CD4-positive, alpha-beta T cell treated with Interleukin-6 for 4 hours (primary cell): ENCODE measurements around the gene ZNF230.

Experiments used
- DNase-seq: peaks from one replicate; pipeline ENCODE4 v3.0.0-alpha.2; 2020; ENCODE audit warnings: mixed read lengths

ZNF230 gene

DNA sequence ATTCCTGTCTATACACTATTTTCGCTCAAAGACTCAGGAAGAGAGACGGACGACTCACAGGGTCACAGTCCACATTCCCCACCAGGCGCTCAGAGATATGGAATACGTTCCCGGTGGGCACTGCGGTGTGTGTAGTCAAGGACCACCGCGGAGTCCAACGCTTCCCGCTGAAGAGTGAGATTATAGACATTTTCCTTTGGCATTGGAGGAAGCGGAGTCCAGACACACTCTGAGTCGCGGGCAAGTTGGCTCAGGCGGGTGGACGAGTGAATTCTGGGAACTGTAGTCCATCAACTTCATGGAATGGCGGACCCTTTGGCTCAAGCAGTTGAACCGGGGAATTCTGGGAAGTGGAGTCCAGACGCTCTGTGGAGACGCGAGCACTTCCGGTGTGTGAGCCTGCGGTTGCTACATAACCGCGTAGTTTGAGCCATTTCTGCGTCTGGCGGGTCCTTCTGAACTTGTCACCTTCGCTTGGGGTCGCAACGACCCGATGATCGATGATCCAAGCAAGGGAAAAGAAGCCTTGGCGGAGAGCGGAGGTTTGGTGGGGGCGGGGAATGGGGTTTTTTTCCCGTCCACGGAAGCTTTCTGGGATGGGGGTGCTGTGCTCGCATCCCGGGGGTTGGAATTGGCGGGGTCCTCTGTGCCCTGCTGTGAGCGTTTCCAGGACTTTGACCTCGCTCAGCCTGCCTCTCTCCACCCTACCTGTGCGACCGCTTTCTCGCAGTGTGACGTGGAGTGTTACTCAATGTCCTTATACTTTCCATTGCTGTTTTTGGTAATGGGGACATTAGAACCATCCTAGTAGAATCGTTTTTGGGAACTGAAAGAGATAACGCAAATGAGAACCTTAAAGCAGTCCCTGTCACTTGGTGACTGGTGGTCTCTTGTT is at the start of gene ZNF230:
Gene ZNF230 (plus strand): TSS at position 392 of the 895 bp plus-strand sequence. CDS start 4,122 bp downstream, outside the sequence.
- peak; percentile 86 for DNase-seq

DNA sequence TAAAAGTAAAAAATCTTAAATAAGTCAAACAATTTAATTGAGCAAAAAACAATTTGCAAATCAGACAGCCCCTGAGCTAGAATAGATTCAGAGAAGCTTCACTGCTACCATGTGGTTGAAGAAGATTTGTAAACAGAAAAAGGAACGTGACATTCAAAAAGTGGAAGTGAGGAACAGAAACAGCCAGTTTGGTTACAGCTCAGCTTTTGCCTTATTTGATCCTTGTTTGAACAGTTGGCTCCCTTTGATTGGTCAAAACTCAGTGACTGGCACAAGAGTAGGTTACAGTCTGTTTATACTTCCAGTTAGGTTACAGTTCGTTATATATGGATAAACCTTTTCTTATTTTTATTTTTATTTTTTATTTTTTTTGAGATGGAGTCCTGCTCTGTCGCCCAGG is 45.9 kb upstream of the ZNF230 start:
- DNase-seq: no peak

DNA sequence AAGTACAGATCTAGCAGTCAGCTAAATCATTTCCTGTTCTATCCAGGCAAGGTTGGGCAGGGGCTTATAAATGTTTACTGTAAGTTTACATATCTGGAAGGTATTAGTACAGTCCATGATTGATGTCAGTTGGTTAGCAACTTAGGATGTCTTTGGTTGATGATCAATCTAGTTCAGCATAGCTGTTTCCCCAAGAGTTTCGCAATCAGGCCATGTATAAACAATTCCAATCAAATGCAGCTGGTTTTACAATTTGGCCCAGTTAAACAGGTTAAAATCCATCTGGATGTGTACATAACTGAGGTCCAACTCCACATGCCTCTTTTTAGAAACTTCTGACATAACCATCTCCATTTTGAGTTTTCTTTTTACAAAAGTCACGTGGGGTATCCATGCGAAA is 44.9 kb upstream of the ZNF230 start:
- no peak for DNase-seq

DNA sequence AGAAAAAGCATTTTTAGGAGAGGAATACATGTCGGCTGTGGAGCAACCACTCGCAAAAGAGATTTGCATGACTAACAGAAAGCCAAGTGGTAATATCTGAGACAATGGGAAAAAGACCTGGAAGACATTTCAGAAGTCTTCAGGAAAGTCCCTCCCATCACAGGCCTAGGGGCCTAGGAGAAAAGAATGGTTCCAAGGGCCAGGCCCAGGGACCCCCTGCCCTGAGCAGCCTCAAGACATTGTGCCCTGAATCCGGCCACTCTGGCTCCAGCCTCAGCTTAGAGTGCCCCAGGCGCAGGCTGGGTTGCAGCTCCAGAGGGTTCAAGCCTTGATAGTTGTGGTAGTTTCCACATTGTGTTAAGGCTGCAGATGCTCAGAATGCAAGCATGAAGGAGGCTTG is 42.3 kb upstream of the ZNF230 start:
- no peak for DNase-seq

DNA sequence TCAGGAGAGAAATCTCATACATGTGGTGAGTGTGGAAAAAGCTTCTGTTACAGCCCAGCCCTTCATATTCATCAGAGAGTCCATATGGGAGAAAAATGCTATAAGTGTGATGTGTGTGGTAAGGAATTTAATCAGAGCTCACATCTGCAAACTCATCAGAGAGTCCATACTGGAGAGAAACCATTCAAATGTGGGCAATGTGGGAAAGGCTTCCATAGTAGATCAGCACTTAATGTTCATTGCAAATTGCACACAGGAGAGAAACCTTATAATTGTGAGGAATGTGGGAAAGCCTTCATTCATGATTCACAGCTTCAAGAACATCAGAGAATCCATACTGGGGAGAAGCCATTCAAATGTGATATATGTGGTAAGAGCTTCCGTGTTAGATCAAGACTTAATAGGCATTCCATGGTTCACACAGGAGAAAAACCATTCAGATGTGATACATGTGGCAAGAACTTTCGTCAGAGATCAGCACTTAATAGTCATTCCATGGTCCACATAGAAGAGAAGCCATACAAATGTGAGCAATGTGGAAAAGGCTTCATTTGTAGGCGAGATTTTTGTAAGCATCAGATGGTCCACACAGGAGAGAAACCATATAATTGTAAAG is 36.6 kb upstream of the ZNF230 start:
- no peak for DNase-seq

DNA sequence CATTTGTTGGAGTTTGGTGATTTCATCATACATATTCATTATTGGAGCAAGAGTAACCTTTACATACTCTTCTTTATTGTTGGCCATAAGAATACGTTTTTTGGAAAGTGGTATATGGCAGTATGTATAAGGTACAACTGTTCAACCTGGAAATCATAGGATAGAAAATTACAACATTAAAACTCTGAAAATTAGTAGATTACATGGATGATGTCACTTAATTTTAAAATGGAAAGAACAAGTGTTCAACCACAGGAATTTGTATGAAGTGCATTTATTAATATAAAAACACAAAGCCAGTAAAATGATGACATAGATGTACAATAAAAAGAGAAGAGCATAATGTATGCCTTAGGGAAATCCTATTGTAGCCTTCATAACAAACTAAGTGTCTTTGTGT is 26.0 kb upstream of the ZNF230 start:
- DNase-seq: no peak

DNA sequence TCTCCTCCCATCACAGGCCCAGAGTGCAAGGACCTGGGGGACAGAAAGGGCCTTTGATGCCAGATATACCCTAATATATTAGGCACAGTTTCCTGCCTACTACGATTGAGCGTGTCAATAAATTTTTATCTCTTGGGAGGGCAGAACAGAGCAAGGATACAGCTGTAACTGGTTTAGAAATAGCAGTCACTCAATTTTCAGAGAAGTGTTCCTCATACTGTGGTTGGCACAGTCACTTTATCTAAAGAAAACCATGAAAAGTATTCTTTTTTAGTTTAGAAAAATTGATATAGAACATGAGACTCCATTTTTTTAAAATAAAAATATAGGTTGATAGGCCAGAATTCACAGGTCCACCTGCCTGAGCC is 19.2 kb upstream of the ZNF230 start:
- no peak for DNase-seq

DNA sequence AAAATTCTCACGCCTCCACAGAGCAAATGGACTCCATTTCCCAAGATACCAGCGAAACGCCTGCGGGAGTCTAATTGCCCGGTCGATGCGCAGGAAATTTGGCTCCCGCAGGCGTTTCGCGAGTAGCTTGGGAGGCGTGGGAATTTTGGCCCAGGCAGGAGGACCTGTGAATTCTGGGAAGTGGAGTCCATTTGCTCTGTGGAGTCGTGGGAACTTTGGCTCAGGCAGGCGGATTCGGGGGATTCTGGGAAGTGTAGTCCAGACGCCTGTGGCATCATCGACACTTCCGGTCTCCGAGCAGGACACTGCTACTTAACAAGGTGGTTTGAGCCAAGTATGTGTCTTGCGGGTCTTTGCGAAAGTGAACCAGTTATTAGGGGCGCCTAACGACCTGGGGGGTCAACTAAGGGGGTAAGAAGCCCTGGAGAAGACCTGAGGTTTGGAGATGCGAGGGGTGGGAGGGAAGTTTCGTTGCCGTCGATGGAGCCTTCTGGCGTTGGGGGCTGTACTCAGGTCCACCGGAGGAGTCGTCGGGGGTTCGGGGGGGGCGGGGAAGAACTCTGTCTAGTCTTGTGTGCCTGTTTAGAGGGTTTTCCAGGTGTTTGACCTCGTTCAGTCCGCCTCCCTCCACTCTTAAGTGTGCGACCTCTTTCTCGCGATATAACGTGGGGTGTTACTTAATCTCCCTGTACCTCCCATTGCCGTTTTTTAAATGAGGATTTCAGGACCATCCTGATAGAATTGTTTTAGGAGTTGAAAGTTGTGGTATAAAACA is 18.7 kb upstream of the ZNF230 start, which contains the start of gene ZNF155:
Gene ZNF155 (plus strand): TSS at position 277 of the 775 bp plus-strand sequence. CDS start 4,356 bp downstream, outside the sequence.
- peak; percentile 77 for DNase-seq

DNA sequence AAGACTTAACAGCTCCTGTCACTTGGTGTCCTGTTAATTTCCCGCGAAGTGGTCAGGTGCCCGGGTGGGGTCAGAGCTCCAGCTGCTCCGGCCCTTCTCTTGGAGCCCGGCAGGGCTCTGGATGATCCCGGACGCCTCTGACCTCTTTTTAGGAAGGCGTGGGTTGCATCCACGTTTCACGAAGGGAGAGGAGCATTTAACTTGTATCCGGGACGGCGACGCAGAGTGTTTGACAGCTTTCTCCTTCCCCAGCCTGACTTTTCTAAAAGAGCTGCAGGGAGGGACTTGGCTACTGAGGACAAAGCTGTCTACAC is 18.1 kb upstream of the ZNF230 start:
- peak; percentile 10 for DNase-seq

DNA sequence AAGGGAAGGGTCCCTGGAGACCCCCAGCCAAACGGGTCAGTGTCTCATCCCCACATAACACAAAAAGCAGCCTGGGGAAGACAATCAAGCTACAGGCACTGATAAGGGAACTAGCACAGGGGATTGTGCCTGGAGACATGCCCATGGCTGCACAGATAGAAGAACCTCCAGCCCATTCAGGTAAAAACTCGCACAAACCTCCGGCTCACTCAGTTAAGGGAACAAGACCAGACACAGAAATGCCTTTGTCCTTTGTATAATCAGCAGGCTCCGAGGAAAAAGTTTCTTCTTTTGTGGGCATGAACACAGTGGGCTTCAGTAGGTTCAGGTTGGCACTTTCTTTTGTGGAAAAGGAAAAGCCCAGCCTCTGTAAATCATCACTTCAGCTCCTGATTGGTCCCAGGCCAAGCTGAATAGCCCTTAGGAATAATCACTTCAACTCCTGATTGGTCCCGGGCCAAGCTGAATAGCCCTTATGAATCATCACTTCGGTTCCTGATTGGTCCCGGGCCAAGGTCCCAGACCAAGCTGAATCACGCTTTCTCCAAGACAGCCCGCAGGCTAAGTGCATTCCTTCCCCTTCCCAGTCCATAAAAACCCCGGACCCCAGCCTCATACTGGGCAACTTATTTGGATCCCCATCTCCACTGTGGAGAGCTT is 5.0 kb upstream of the ZNF230 start:
- no peak for DNase-seq

DNA sequence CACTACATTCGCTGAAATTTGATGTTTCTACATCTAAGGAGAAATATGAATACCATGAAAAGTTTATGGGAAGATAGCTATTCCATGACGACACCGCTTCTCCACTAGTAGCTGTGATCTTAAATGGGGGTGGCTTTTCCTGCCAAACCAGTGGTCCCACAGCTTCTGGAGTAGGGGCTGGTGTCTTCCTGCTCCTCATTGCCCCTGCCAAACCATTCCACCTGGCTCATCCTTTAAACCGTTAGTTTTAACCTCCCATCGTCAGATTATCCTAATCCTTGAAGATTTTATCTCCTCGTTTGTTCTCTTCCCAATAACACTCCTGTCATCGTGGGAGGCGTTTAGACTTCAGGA is 568 bp upstream of the ZNF230 start:
- no peak for DNase-seq

DNA sequence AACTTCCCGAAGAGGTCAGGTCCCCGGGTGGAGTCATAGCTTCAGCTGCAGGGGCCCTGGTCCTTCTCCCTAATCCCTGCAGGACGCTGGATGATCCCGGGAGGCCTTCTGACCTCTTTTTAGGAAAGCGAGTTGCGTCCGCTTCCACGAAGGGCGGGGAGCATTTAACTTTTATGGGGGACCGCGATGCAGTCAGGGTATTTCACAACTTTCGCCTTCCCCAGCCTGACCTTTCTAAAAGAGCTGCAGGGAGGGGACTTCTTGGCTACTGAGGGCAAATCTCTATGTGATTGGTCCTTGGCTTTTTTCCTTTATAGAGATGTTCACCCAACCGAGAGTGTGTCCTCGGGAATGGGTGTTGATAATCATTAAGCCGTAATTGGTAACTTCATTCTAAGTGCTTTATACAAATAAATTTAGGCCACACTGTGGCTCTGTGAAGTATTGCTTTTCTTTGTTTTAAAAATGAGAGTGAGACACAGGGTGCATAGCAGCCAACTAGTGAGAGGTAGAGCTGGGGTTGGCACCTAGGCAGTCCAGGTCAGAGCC is 778 bp downstream of the ZNF230 start:
- DNase-seq: no peak

DNA sequence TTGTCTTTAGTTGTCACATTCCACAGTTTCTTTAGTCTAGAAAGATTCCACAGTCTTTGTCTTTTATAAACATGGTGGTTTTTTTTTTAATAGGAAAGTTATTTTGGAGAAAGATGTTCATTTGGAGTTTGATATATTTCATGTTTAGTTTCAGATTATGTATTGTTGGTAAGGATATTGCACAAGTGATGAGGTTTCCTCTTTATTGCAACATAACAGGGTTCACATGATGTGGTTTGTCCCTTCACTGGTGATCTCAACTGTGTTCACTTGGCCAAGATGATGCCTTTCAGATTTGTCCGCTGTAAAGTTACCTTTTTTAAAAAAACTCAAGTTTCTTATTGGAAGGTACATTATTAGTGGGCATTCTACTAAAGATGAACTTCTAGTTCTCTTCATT is 3.2 kb downstream of the ZNF230 start:
- DNase-seq: no peak

DNA sequence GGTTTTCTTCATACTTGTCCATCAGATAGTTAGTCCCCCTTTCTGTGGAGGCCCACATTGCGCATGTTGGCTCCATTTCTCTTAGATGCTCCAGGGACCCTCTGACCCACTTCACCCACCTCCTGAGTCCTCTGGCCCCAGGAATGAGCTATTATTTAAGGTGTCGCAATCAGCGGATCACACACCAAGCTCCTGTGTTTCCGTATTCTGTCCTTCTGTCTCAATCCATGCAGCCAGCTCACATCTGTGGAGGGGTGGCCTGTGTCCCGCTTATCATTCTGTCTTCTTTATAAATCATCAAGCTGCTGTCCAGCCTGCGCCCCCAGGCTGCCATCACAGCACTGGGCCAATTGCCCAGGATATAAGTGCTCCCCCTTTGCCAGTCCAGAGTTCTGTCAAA is 4.7 kb downstream of the ZNF230 start:
- DNase-seq: no peak

DNA sequence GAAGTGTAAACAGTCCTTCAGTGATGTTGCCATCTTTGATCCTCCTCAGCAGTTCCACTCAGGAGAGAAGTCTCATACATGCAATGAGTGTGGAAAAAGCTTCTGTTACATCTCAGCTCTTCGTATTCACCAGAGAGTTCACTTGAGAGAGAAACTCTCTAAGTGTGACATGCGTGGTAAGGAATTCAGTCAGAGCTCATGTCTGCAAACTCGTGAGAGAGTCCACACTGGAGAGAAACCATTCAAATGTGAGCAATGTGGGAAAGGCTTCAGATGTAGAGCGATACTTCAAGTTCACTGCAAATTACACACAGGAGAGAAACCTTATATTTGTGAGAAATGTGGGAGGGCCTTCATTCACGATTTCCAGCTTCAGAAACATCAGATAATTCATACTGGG is 7.7 kb downstream of the ZNF230 start:
- no peak for DNase-seq

DNA sequence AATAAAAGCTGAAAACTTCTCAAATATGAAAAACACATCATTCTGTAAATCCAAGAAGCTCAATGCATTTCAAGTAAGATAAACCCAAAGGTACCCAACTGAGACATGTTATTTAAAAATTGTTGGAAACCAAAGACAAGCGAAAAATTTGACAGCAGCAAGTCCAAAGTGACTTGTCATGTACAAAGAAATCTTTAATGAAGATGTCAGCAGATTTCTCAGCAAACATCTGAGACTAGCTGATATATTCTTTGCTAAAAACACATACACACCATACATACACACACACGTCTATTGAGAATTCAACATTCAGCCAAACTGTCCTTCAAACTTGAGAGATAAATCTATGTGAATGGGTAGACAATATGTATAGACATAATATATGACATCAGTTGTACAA is 16.7 kb downstream of the ZNF230 start:
- no peak for DNase-seq

DNA sequence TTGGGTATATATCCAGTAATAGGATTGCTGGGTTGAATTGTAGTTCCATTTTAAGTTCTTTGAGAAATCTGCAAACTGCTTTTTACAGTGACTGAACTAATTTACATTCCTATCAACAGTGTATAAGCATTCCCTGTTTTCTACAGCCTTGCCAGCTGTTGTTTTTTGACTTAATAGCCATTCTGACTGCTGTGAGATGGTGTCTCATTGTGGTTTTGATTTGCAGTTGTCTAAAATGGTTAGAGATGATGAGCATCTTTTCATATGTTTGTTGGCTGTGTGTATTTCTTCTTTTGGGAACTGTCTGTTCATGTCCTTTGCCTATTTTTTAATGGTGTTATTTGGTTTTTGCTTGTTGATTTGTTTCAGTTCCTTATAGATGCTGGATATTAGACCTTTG is 18.5 kb downstream of the ZNF230 start:
- DNase-seq: no peak

DNA sequence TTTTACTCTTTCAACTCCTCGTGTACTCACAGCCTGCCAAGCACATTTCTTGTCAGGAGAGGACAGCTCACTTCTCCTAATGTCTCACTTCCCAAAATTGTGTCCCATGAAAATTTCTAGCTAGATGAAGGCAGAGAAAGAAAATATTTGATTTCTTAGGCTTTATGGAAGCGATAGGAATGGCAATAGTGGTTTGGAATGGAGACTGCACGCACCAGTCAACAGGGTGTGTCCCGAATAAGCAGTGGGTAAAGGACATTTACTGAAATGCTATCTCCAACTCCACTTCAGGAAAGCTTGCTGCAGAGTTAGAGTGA is 22.1 kb downstream of the ZNF230 start:
- DNase-seq: no peak

DNA sequence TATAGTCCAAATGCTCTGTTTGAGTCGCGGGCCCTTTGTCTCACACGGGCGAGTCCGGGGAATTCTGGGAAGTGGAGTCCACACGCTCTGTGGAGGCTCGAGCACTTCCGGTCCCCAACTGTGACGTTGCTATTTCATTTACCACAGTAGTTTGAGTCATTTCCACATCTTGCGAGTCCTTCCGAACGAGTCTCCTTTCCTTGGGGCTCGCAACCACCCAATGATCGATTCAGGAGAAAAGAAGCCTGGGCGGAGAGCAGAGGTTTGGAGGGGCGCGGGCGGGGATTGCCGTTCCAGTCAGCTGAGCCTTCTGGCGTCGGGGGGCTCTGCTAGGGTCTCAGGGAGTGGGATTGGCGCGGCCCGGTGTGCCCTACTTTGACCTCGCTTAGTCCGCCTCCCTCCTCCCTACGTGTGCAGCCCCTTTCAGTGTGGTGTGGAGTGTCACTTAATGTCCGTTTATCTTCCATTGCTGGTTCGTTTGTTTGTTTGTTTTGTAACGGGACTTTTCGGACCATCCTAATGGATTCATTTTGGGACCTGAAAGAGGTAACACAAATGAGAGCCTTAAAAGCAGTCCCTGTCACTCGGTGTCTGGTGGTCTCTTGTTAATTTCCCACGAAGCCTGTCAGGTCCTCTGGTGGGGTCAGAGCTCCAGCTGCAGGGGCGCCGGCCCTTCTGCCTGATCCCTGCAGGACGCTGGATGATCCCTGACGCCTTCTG is 22.6 kb downstream of the ZNF230 start, which contains the start of gene ZNF222:
Gene ZNF222 (plus strand): TSS at position 163 of the 720 bp plus-strand sequence. CDS start 58 bp downstream, at position 221.
- DNase-seq: peak; percentile 87

DNA sequence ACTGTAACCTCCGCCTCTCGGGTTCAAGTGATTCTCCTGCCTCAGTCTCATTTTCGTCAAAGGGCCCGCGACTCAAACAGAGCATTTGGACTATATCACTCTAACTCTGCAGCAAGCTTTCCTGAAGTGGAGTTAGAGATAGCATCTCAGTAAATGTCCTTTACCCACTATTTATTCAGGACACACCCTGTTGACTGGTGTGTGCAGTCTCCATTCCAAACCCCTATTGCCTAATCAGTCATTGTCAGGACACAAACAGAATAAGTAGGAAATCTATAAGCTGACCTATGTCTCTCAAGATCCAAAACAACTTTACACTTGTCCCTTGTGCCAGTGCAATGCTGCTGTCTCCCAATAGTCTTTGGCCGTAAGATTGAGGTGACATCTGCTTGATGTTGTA is 23.9 kb downstream of the ZNF230 start:
- no peak for DNase-seq

DNA sequence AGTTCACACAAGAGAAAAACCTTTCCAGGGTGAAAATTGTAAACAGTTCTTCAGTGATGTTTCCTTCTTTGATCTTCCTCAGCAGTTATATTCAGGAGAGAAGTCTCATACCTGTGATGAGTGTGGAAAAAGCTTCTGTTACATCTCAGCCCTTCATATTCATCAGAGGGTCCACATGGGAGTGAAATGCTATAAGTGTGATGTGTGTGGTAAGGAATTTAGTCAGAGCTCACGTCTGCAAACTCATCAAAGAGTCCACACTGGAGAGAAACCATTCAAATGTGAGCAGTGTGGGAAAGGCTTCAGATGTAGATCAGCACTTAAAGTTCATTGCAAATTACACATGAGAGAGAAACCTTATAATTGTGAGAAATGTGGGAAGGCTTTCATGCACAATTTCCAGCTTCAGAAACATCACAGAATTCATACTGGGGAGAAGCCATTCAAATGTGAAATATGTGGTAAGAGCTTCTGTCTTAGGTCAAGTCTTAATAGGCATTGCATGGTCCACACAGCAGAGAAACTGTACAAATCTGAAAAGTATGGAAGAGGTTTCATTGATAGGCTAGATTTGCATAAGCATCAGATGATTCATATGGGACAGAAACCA is 29.3 kb downstream of the ZNF230 start:
- DNase-seq: no peak

DNA sequence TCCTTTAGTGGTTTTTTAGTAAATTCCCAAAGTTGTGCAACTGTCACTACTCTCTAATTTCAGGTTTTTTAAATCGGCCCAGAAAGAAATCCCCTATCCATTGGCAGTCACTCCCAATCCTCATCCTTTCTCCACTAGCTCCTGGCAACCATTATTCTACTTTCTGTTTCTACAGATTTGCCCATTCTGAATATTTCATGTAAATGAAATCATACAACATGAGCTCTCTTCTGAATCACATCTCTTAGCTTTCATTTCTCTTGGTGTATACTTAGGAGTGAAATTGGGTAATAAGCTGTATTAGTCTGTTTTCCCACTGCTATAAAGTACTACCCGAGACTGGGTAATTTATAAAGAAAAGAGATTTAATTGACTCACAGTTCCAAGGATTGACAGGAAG is 39.4 kb downstream of the ZNF230 start:
- DNase-seq: no peak
